ENCODE measurements around the gene CMIP. TPM values are rescaled to one million over a fixed set of nuclear protein-coding genes. Genes with fewer than 3 reads are reported as not detected.

CMIP gene
- polyA plus RNA-seq, 3 donors, result 0.85 to 61.9 (median 0.93) TPM

- peaks cover 20% of the 10 kb centered on the region for H3K79me2 ChIP-seq (ENCODE audit: insufficient read depth, low read length)
- H3K36me3 Mint-ChIP-seq, result peaks cover 82 to 99% of the 10 kb centered on the region in 2 donors
- intact Hi-C loops (cut with micrococcal nuclease), result no loop called here
- 94% methylated on average over 4 of the region's 14 CpGs for WGBS (ENCODE audit: insufficient coverage)
- peaks cover 0 to 1% (median 0%) of the 10 kb centered on the region in 3 donors for H3K27me3 Mint-ChIP-seq (ENCODE audit: low read depth in 3 of 3)
- H3K27me3 ChIP-seq (ENCODE audit: control insufficient read depth in 2 of 2, insufficient read depth in 2 of 2, low read length in 2 of 2), result no peaks in the 10 kb centered on the region
- no peaks in the 10 kb centered on the region for H3K4me1 ChIP-seq (ENCODE audit: control insufficient read depth in 1 of 2, insufficient read depth in 2 of 2, low read length in 2 of 2)
- peaks cover 100% of the 10 kb centered on the region for H4K20me1 ChIP-seq (ENCODE audit: insufficient read depth, low read length)
- H3K4me3 Mint-ChIP-seq, result no peak overlapping the region
- DNase-seq, result no peak
- no peak overlapping the region for H3K4me3 ChIP-seq (replicated peaks in 1 of 3; ENCODE audit: low read depth in 2 of 3, low read length in 3 of 3)
- no peaks in the 10 kb centered on the region for H3K9me3 ChIP-seq (replicated peaks in 1 of 2; ENCODE audit: control insufficient read depth in 1 of 2, insufficient read depth in 1 of 2, low read length in 2 of 2)
- H3K27ac ChIP-seq (ENCODE audit: low read depth in 1 of 2, low read length in 2 of 2), result peak overlapping the region in 1 of 2 donors; percentile 36
- peak overlapping the region in 5 of 7 donors; percentile 10 to 76 (median 55) for H3K27ac Mint-ChIP-seq
- no peak overlapping the region for H3K4me2 ChIP-seq (replicated peaks; ENCODE audit: extremely low read depth, low read length, poor library complexity, severe bottlenecking)
- no peak overlapping the region for H2AFZ ChIP-seq (ENCODE audit: insufficient read depth, low read depth, low read length, poor library complexity, severe bottlenecking)
- H3K9ac ChIP-seq (ENCODE audit: insufficient read depth, low read length, poor library complexity, severe bottlenecking), result no peak overlapping the region
- H3K4me1 Mint-ChIP-seq, result no peaks in the 10 kb centered on the region
- peaks cover 91 to 100% of the 10 kb centered on the region in 2 donors for H3K36me3 ChIP-seq (replicated peaks in 1 of 2; ENCODE audit: control insufficient read depth in 1 of 2, insufficient read depth in 2 of 2, low read length in 2 of 2)
- no peak for TF ChIP-seq CTCF (IDR thresholded peaks at IDR 0.05)
- H3K9me3 Mint-ChIP-seq, result no peaks in the 10 kb centered on the region
Measured at GRCh38 chr16:81655469-81656162, 211.0 kb downstream of the CMIP start.

- no peak overlapping the region for H3K27ac ChIP-seq (ENCODE audit: low read depth in 1 of 2, low read length in 2 of 2)
- TF ChIP-seq CTCF (IDR thresholded peaks at IDR 0.05), result no peak
Measured at GRCh38 chr16:81657224-81657623, 212.6 kb downstream of the CMIP start.

More at GRCh38 chr16:81657224-81657623, 212.6 kb downstream of the CMIP start:
- Mint-ChIP-seq H3K27ac (peak overlapping the region in 3 of 7 donors; percentile 12 to 84 (median 64)), H3K36me3 (peaks cover 85 to 100% of the 10 kb centered on the region in 2 donors), H3K4me3 (no peak overlapping the region), H3K4me1 (no peaks in the 10 kb centered on the region), H3K9me3 (no peaks in the 10 kb centered on the region), H3K27me3 (ENCODE audit: low read depth in 3 of 3) (peaks cover 0 to 1% (median 0%) of the 10 kb centered on the region in 3 donors)
- Histone ChIP-seq H4K20me1 (ENCODE audit: insufficient read depth, low read length) (peaks cover 100% of the 10 kb centered on the region), H3K4me3 (replicated peaks in 1 of 3; ENCODE audit: low read depth in 2 of 3, low read length in 3 of 3) (no peak overlapping the region), H3K4me2 (replicated peaks; ENCODE audit: extremely low read depth, low read length, poor library complexity, severe bottlenecking) (no peak overlapping the region), H2AFZ (ENCODE audit: insufficient read depth, low read depth, low read length, poor library complexity, severe bottlenecking) (no peak overlapping the region), H3K79me2 (ENCODE audit: insufficient read depth, low read length) (peaks cover 14% of the 10 kb centered on the region), H3K9ac (ENCODE audit: insufficient read depth, low read length, poor library complexity, severe bottlenecking) (no peak overlapping the region), H3K9me3 (replicated peaks in 1 of 2; ENCODE audit: control insufficient read depth in 1 of 2, insufficient read depth in 1 of 2, low read length in 2 of 2) (no peaks in the 10 kb centered on the region), H3K36me3 (replicated peaks in 1 of 2; ENCODE audit: control insufficient read depth in 1 of 2, insufficient read depth in 2 of 2, low read length in 2 of 2) (peaks cover 92 to 100% of the 10 kb centered on the region in 2 donors), H3K4me1 (ENCODE audit: control insufficient read depth in 1 of 2, insufficient read depth in 2 of 2, low read length in 2 of 2) (no peaks in the 10 kb centered on the region), H3K27me3 (ENCODE audit: control insufficient read depth in 2 of 2, insufficient read depth in 2 of 2, low read length in 2 of 2) (no peaks in the 10 kb centered on the region)
- 100% methylated on average over 2 of the region's 8 CpGs for WGBS (ENCODE audit: insufficient coverage)
- intact Hi-C loops (cut with micrococcal nuclease), result no loop called here
- DNase-seq, result no peak

Data from CD14-positive monocyte (primary cell).